ENCODE results near the gene SH3RF3. TPM values are rescaled to one million over a fixed set of nuclear protein-coding genes. Genes with fewer than 3 reads are reported as not detected.

Gene SH3RF3
- polyA plus RNA-seq, 1 of the 3 experiments (the other 2 are of a cell fraction): 1.9 TPM

DNA sequence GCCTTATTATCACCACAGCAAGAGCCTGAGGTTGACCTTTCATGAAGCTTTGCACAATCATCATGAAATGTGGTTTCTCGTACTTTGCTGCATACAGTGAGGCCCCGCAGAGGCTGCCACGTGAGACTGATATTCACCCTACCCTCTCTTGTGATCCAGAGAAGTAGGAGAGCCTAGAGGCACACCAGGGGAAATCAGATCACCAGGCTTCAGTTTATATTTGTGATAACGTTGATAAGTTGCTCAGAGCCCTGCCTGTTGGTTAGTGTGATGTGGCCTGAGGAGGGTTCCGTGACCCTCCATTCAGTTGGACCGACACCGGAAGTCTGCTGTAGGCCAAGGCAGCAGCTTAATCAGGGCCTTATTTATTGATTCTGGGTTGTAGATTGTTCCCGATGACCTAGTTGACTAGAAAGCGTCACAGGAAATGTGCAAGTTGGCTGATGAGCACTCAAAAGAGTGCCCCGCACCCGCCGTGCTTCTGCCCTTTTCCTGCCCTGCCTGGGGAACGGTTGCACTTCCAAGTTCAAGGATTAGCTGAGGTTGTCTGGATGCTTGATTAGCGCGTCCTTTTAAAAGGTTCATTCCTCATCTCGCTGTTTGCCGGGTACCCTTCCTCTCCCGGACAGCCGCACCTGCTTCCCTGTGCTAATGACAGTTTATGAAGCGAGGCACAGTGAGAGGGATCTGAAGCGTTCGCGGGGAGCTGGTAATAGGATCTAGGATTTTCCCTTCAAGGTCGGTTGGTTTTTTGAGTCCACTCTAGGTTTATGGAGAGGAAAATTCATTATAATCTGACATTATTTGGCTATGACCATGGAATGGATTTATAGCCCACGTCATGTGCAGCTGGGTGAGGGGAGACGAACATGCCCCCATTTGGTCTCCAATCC lies 146.4 kb downstream of the SH3RF3 start:
- H3K27ac ChIP-seq (ENCODE audit: low read depth in 2 of 2, low read length in 1 of 2): no peak overlapping the region

More for the DNA sequence above, 146.4 kb downstream of the SH3RF3 start:
- Histone ChIP-seq H4K20me1 (ENCODE audit: insufficient read depth) (peaks cover 16% of the 10 kb centered on the region), H2AFZ (ENCODE audit: low read depth) (no peak overlapping the region), H3K9me2 (no peaks in the 10 kb centered on the region), H3F3A (replicated peaks; ENCODE audit: insufficient read depth) (no peaks in the 10 kb centered on the region), H3K27me3 (ENCODE audit: insufficient read depth) (no peaks in the 10 kb centered on the region), H3K4me3 (ENCODE audit: low read depth in 2 of 2, low read length in 1 of 2) (no peak overlapping the region), H3K79me2 (ENCODE audit: insufficient read depth) (peaks cover 20% of the 10 kb centered on the region), H3K4me1 (ENCODE audit: control insufficient read depth in 1 of 2, insufficient read depth in 2 of 2, low read depth in 1 of 2, low read length in 1 of 2) (peaks cover 0 to 22% of the 10 kb centered on the region in 2 experiments; a peak in 2 of 4 replicates), H3K9ac (no peak overlapping the region), H3K4me2 (no peak overlapping the region), H3K36me3 (replicated peaks in 1 of 2; ENCODE audit: control insufficient read depth in 1 of 2, insufficient read depth in 2 of 2, low read length in 1 of 2) (no peaks in the 10 kb centered on the region), H3K9me3 (no peaks in the 10 kb centered on the region)
- DNase-seq: no peak
- POLR2A ChIA-PET: no interaction called here
- no peak for TF ChIP-seq NRF1 (IDR thresholded peaks at IDR 0.05; ENCODE audit: low read depth, low read length)
- no peak for TF ChIP-seq FOXM1 (IDR thresholded peaks at IDR 0.05; ENCODE audit: low read depth)
- no peak for TF ChIP-seq ELF1 (IDR thresholded peaks at IDR 0.05)
- TF ChIP-seq SIN3A (IDR thresholded peaks at IDR 0.05; ENCODE audit: borderline replicate concordance, low read depth, low read length): no peak
- TF ChIP-seq RAD21 (IDR thresholded peaks at IDR 0.05; ENCODE audit: low read length): no peak
- no peak for TF ChIP-seq REST (IDR thresholded peaks at IDR 0.05; ENCODE audit: low read depth, low read length)
- TF ChIP-seq TAF1 (IDR thresholded peaks at IDR 0.05; ENCODE audit: borderline replicate concordance, low read depth, low read length): no peak
- no peak for TF ChIP-seq RXRA (IDR thresholded peaks at IDR 0.05; ENCODE audit: borderline replicate concordance, low read depth)
- no peak for TF ChIP-seq TCF12 (IDR thresholded peaks at IDR 0.05)
- no peak for TF ChIP-seq EZH2phosphoT487 (IDR thresholded peaks at IDR 0.05; ENCODE audit: borderline replicate concordance, low read depth)
- TF ChIP-seq, protein P1, sequence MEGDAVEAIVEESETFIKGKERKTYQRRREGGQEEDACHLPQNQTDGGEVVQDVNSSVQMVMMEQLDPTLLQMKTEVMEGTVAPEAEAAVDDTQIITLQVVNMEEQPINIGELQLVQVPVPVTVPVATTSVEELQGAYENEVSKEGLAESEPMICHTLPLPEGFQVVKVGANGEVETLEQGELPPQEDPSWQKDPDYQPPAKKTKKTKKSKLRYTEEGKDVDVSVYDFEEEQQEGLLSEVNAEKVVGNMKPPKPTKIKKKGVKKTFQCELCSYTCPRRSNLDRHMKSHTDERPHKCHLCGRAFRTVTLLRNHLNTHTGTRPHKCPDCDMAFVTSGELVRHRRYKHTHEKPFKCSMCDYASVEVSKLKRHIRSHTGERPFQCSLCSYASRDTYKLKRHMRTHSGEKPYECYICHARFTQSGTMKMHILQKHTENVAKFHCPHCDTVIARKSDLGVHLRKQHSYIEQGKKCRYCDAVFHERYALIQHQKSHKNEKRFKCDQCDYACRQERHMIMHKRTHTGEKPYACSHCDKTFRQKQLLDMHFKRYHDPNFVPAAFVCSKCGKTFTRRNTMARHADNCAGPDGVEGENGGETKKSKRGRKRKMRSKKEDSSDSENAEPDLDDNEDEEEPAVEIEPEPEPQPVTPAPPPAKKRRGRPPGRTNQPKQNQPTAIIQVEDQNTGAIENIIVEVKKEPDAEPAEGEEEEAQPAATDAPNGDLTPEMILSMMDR (IDR thresholded peaks at IDR 0.05): no peak
- TF ChIP-seq, protein P2, sequence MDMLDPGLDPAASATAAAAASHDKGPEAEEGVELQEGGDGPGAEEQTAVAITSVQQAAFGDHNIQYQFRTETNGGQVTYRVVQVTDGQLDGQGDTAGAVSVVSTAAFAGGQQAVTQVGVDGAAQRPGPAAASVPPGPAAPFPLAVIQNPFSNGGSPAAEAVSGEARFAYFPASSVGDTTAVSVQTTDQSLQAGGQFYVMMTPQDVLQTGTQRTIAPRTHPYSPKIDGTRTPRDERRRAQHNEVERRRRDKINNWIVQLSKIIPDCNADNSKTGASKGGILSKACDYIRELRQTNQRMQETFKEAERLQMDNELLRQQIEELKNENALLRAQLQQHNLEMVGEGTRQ (IDR thresholded peaks at IDR 0.05; ENCODE audit: borderline replicate concordance, low read depth, low read length): no peak
- TF ChIP-seq RFX5 (IDR thresholded peaks at IDR 0.05; ENCODE audit: low read length): no peak
- TF ChIP-seq FOXJ3 (CRISPR knock-in tag; IDR thresholded peaks at IDR 0.05): no peak
- no peak for TF ChIP-seq GABPA (IDR thresholded peaks at IDR 0.05; ENCODE audit: low read depth)
- no peak for TF ChIP-seq SMC3 (IDR thresholded peaks at IDR 0.05; ENCODE audit: low read depth, low read length)
- TF ChIP-seq GATA2 (CRISPR knock-in tag; IDR thresholded peaks at IDR 0.05): no peak
- 88% methylated on average over 23 of the region's 26 CpGs for WGBS (ENCODE audit: low lambda C conversion rate)
- CTCF ChIA-PET: interaction anchor here (0.8 kb wide), 1 partner anchor 235 kb away, joined by 3 read pairs; no protein-coding TSS in a partner anchor

Measured in SK-N-SH (cell line).